Uterus (tissue), 2 donors: ENCODE measurements around the gene TXNRD3.

Experiments used
- CTCF ChIP-seq, 4 experiments: fragments of 200-600 bp in 2 of 4; fragments of 450-650 bp in 2 of 4; sonication (generic) in 2 of 4; IDR thresholded peaks; one replicate each; pipeline ENCODE4 v1.5.1; 2016 to 2019; ENCODE audit warnings: antibody characterized with exemption in 4 of 4, mild to moderate bottlenecking in 2 of 4, moderate library complexity in 1 of 4
- POLR2A ChIP-seq, 2 donors: fragments of 450-650 bp; IDR thresholded peaks; one replicate each; pipeline ENCODE4 v1.6.1; 2016; ENCODE audit warnings: antibody characterized with exemption in 2 of 2, mild to moderate bottlenecking in 1 of 2, moderate library complexity in 1 of 2

GRCh38 chr3:126638790-126639189, 16.1 kb downstream of the TXNRD3 start:
- no peak for TF ChIP-seq CTCF (IDR thresholded peaks at IDR 0.05)
- no peak for TF ChIP-seq POLR2A (IDR thresholded peaks at IDR 0.05)
